Measurements from ENCODE around the gene TRIM66. TPM values are rescaled to one million over a fixed set of nuclear protein-coding genes. Genes with fewer than 3 reads are reported as not detected.

The TRIM66 gene
- total and polyA plus RNA-seq, 2 of the 8 experiments (the other 6 are each of a cell fraction or from before 2014, with no cell fraction given): 3.1 to 3.5 TPM

DNA sequence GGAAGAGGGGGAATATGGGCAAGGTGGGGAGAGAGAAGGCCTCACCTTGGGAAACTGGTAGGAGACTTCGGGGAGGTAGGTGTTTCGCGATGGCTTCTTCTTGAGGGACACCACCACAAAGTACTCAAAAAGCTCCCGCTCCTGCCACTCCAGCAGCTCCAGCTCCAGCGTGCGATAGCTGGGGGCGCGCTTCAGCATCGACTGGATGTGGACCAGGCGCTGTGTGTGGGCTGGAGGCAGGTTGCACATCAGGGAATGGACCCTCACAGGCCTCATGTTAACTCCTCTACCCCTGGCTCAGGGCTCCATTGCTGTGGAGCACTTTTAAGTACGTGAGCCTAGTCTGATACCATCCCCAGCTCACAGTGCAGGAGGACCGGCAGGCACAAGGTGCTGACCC, 30.0 kb upstream of the TRIM66 start (continued):
- no peak for TF ChIP-seq CBX8 (IDR thresholded peaks at IDR 0.05; ENCODE audit: borderline replicate concordance, low read depth, low read length)
- no peak for TF ChIP-seq SP2 (IDR thresholded peaks at IDR 0.05; ENCODE audit: low read length)
- TF ChIP-seq CHD1 (IDR thresholded peaks at IDR 0.05; ENCODE audit: low read depth, low read length): no peak
- no peak for TF ChIP-seq TEAD4 (IDR thresholded peaks at IDR 0.05; ENCODE audit: low read depth, low read length)
